Measurements from ENCODE around the gene NID1. TPM values are rescaled to one million over a fixed set of nuclear protein-coding genes. Genes with fewer than 3 reads are reported as not detected.

NID1 gene
- total RNA-seq, 1 experiment from 2014 or later: not detected

DNA sequence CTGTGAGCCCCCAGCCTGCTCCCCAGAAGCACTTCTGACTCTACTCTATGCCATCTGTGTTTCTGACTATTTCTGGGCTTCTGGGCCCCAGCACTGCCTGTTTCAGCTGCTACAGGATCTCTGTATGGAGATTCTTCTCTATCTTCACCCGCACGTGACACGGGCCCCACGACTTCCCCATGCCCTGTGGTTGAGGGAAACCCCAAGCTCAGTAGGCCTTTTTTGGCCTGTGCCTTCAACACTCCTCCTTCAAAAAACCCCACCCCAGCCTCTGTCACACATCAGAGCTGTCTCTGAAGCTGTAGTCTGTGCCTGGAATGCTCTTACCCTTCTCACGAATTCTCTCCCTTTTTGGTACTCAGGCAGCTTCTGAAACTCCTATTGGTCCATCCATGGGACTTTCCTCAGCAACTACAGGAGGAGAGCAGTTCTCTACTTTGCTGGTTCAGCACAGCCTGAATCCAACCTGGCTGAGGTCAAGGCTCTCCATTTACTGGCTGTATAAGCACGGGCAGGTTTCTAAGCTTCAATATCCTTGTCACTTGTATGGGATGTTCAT is 2.0 kb upstream of the NID1 start:
- DNase-seq (ENCODE audit: low spot score): no peak

DNA sequence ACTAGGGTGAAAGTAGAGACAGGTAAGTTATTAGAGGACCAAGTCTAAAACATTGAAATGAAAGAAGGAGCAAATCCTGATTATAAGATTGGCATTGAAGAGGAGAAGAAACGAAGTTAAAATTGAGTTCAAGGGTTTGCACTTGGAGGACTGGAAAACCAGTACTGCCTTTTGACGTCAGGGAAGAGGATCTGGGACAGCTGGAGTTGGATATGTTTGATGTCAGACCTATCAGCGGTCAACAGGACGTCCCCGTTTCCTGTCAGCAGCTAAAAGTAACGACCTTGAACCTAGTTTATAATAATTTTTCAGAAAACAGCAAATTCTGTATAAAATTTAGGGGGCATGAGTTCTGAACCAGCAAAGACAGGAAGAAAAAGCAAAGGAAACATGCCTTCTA is 1.2 kb upstream of the NID1 start:
- no peak for DNase-seq (ENCODE audit: low spot score)

DNA sequence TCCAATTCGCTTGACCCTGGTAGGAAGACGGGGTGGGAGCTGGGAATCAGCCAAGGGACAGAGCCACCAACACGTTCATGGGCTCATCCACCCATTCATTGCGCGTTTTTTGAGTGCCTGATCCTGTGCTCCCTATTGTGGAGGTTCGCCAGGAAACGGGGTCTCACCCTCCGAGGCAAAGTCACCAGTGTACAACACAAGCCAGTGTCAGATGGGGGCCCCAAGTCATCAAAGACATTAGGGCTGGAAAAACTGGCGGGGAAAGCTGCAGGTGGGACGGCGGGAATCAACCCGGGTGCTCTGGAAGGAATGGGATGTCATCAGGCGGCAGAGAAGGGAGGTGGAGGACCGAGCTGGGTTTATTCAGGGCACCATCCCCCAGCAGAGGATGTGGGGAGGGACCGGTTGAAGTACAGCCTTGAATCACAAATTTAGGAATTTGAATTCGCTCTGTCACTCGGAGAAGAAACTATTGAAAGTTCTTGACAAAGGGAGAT is 667 bp upstream of the NID1 start:
- no peak for DNase-seq (ENCODE audit: low spot score)

GRCh38 chr1:236063919-236064673 is 794 bp downstream of the NID1 start:
- DNase-seq (ENCODE audit: low spot score): no peak

GRCh38 chr1:236063551-236063918 is 1.4 kb downstream of the NID1 start:
- no peak for DNase-seq (ENCODE audit: low spot score)

GRCh38 chr1:236060286-236060685 is 4.6 kb downstream of the NID1 start:
- DNase-seq (ENCODE audit: low spot score): no peak

GRCh38 chr1:236059011-236059410 is 5.9 kb downstream of the NID1 start:
- DNase-seq (ENCODE audit: low spot score): no peak

- no peak for DNase-seq (ENCODE audit: low spot score)
Measured at GRCh38 chr1:236058141-236058934, 6.6 kb downstream of the NID1 start.

GRCh38 chr1:236057546-236057945 is 7.3 kb downstream of the NID1 start:
- no peak for DNase-seq (ENCODE audit: low spot score)

DNA sequence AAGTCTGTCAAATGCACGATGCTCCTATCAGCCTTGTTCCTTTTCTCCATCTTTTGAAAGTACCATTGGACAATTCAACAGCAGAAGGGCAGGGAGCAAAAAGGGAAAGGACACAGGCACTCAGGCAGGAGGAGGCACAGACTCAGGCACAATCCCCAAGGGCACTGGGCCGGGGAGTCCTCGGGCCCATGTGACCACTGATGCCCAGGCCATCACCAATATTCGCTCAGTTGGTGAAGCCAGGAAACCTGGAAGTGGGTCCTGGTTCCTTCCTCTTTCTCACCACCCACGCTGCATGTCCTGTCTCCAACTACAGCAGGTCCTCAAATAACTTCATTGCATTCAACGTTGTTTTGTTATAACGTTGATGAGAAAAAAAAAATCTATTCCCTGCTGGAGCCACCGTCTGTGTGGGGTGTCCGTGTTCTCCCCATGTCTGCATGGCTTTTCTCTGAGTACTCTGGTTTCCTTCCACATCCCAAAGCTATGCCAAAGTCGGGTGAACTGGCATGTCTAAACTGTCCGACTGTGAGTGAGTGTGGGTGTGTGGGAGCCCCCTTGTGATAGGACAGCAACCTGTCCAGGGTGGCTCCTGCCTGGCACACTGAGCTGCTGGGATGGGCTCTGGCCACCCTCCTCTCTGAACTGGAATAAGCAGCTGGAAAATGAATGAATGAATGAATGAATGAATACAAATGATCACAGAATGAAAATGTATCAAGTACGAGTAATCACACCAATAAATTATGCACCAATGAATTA is 12.5 kb downstream of the NID1 start:
- DNase-seq (ENCODE audit: low spot score): no peak

- DNase-seq (ENCODE audit: low spot score): no peak
Measured at GRCh38 chr1:236051242-236051791, 13.6 kb downstream of the NID1 start.

GRCh38 chr1:236045771-236046170 is 19.1 kb downstream of the NID1 start:
- DNase-seq (ENCODE audit: low spot score): no peak

DNA sequence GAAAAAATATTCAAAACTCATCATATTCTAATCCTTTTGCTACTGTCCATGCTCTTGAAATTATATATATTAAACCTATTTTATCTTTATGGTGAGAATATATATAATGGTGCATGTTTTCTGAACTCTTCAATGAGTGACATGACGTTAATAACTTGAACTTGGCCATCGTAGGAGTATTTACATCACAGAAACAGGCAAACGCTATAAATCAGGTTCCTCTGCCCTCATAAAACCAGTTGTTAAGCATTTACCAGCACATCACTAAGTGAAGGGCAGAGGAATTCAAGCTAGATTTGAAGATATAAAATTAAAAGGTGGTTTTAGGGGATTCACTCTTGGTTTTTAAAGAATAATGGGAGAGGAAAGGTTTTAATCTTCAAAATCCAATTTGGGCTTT is 20.5 kb downstream of the NID1 start:
- no peak for DNase-seq (ENCODE audit: low spot score)

- DNase-seq (ENCODE audit: low spot score): no peak
Measured at GRCh38 chr1:236041631-236042618, 23.0 kb downstream of the NID1 start.

DNA sequence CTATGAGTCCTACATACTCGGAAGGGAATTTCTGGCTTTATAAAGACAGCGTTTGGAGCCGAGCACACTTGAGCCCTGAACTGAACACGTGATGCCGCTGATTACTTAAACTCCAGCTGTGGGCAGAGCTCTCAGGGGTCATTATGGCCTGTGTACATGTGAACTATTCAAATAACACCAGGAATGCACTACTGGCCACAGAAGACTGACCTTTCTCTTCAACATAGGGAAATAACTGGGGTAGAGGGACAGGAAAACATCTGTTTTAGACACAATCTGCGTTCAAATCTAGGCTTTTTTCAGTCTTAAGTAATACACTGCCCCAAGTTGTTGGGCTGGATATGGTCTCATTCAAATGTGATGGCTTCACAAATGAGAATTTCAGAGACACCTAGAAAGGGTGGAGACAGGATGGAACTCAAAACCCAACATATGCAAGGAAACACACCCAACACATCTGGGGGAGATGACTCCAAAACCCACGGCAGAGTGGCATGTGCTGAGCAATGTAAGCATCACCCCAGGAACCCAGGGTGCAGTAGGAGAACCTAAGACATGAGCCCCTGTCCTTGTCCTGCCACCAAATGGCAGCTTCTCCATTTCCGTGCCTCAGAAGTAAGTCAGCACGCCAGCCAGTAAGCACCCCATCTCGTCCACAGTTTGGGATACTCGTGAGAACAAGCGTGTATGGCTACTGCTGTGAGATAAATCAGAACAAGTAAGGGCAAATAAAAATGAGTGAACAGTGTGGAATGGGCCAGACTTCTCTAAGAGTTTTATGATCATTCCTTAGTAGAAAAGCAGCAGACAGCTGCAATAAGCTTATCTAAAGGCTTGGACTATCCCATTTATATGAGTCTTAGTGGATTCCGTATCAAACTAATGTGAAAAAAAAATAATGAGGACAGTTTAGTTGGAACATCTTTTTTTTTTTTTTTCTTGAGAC is 24.9 kb downstream of the NID1 start:
- DNase-seq (ENCODE audit: low spot score): no peak

GRCh38 chr1:236038034-236038433 is 26.9 kb downstream of the NID1 start:
- no peak for DNase-seq (ENCODE audit: low spot score)

- DNase-seq (ENCODE audit: low spot score): no peak
Measured at GRCh38 chr1:236035681-236036101, 29.2 kb downstream of the NID1 start.

- DNase-seq (ENCODE audit: low spot score): no peak
Measured at GRCh38 chr1:236033336-236033735, 31.6 kb downstream of the NID1 start.

GRCh38 chr1:236030534-236030933 is 34.4 kb downstream of the NID1 start:
- no peak for DNase-seq (ENCODE audit: low spot score)

All from HT-29 (cell line).